ENCODE measurements around the gene ZNF831.

ZNF831 gene

GRCh38 chr20:59177266-59178250 is 13.9 kb downstream of the ZNF831 start:
- Histone ChIP-seq H3K27ac (replicated peaks) (no peak overlapping the region), H3K27me3 (ENCODE audit: insufficient read depth, poor library complexity, severe bottlenecking) (no peaks in the 10 kb centered on the region), H3K4me3 (replicated peaks; ENCODE audit: insufficient read depth, low read length) (no peak overlapping the region)
- no peak for DNase-seq (ENCODE audit: low read depth in 1 of 2, low spot score in 1 of 2)
- TF ChIP-seq GABPA (IDR thresholded peaks at IDR 0.05; ENCODE audit: low read depth) = no peak
- TF ChIP-seq SPI1 (IDR thresholded peaks at IDR 0.05; ENCODE audit: borderline replicate concordance, low read depth) = no peak
- no peak for TF ChIP-seq CTCF (IDR thresholded peaks at IDR 0.05; ENCODE audit: insufficient read depth, low read length)
- no peak for TF ChIP-seq REST (IDR thresholded peaks at IDR 0.05; ENCODE audit: insufficient replicate concordance, low read depth)

GRCh38 chr20:59178983-59179595 is 15.5 kb downstream of the ZNF831 start:
- TF ChIP-seq POLR2AphosphoS5 (IDR thresholded peaks at IDR 0.05; ENCODE audit: low read depth) = no peak
- no peak for TF ChIP-seq REST (IDR thresholded peaks at IDR 0.05; ENCODE audit: insufficient replicate concordance, low read depth)
- no peak for TF ChIP-seq GABPA (IDR thresholded peaks at IDR 0.05; ENCODE audit: low read depth)
- TF ChIP-seq CTCF (IDR thresholded peaks at IDR 0.05; ENCODE audit: insufficient read depth, low read length) = no peak
- no peak for TF ChIP-seq SPI1 (IDR thresholded peaks at IDR 0.05; ENCODE audit: borderline replicate concordance, low read depth)
- DNase-seq (ENCODE audit: low read depth in 1 of 2, low spot score in 1 of 2) = no peak
- Histone ChIP-seq H3K27me3 (ENCODE audit: insufficient read depth, poor library complexity, severe bottlenecking) (no peaks in the 10 kb centered on the region), H3K27ac (replicated peaks) (no peak overlapping the region), H3K4me3 (replicated peaks; ENCODE audit: insufficient read depth, low read length) (no peak overlapping the region)

- TF ChIP-seq POLR2AphosphoS5 (IDR thresholded peaks at IDR 0.05; ENCODE audit: low read depth) (no peak), GABPA (IDR thresholded peaks at IDR 0.05; ENCODE audit: low read depth) (no peak), SPI1 (IDR thresholded peaks at IDR 0.05; ENCODE audit: borderline replicate concordance, low read depth) (no peak), CTCF (IDR thresholded peaks at IDR 0.05; ENCODE audit: insufficient read depth, low read length) (no peak), REST (IDR thresholded peaks at IDR 0.05; ENCODE audit: insufficient replicate concordance, low read depth) (no peak)
- Histone ChIP-seq H3K27me3 (ENCODE audit: insufficient read depth, poor library complexity, severe bottlenecking) (no peaks in the 10 kb centered on the region), H3K27ac (replicated peaks) (no peak overlapping the region), H3K4me3 (replicated peaks; ENCODE audit: insufficient read depth, low read length) (no peak overlapping the region)
- DNase-seq (ENCODE audit: low read depth in 1 of 2, low spot score in 1 of 2) = no peak
Observed at GRCh38 chr20:59179988-59180387, 16.4 kb downstream of the ZNF831 start.

Measured in HL-60 (cell line).